ENCODE data around the gene PAK5.

DNA sequence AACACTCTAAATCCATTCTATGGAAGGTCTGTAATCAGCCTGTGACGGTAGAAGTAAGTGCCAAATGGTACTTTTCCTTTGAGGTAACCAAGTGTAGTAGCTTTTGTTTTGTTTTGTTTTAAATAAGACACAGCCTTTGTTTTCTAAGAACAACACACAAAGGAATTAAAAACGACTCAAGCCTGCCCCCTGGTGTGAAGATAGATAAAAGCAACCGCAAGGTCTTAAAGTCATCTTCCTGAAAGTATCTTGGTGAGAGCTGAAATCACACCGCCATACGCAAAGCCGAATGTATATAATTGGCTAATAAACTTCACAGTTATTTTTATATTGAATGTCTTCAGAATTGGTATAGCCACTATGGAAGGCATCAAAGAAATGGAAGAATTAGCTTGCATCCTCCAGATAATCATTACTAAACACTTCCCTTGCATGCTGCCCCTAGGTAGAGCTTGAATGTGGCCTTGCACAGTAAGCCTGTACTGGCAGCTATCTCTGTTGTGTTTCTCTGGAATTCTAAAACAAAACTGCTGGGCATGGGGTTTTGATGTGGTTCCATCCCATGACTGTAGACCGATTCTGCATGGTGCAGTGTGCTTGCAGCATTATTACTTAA is 228.9 kb downstream of the PAK5 start:
- no peak for TF ChIP-seq GATA2 (IDR thresholded peaks at IDR 0.05; ENCODE audit: low read depth, low read length)
- no peak for TF ChIP-seq GATA3 (IDR thresholded peaks at IDR 0.05; ENCODE audit: low read depth, low read length)

Measured in SH-SY5Y (cell line).